ENCODE measurements around the gene WIPF3.
"Not testable (repeated sequence)": the region's sequence is repeated elsewhere in the genome, so short reads cannot be mapped to it uniquely, and the experiment has no call there.

Gene WIPF3

DNA sequence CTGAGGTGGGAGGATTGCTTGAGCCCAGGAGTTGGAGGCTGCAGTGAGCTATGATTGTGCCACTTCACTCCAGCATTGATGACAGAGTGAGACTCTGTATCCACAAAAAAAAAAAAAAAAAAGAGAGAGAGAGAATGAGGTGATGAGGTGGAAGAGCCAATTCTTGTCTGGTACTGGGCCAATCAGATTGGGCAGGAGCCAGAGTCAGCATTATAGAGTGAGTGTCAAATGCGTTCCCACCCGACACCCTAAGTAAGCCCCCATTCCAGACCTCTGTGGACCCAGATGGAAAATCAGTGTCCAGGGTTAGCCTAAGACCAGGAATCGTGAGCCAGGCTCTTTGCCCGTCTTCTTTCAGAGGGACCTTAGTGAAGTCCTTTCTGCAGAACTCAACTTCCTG is 83.9 kb downstream of the WIPF3 start (continued):
- TF ChIP-seq PPARA (CRISPR knock-in tag; IDR thresholded peaks at IDR 0.05; ENCODE audit: borderline replicate concordance) (no peak), BACH2 (CRISPR knock-in tag; IDR thresholded peaks at IDR 0.05; ENCODE audit: borderline replicate concordance) (no peak), GLIS3 (CRISPR knock-in tag; IDR thresholded peaks at IDR 0.05) (no peak)
- TF ChIP-seq, protein P1, sequence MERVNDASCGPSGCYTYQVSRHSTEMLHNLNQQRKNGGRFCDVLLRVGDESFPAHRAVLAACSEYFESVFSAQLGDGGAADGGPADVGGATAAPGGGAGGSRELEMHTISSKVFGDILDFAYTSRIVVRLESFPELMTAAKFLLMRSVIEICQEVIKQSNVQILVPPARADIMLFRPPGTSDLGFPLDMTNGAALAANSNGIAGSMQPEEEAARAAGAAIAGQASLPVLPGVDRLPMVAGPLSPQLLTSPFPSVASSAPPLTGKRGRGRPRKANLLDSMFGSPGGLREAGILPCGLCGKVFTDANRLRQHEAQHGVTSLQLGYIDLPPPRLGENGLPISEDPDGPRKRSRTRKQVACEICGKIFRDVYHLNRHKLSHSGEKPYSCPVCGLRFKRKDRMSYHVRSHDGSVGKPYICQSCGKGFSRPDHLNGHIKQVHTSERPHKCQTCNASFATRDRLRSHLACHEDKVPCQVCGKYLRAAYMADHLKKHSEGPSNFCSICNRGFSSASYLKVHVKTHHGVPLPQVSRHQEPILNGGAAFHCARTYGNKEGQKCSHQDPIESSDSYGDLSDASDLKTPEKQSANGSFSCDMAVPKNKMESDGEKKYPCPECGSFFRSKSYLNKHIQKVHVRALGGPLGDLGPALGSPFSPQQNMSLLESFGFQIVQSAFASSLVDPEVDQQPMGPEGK (CRISPR knock-in tag; IDR thresholded peaks at IDR 0.05; ENCODE audit: borderline replicate concordance) = no peak

DNA sequence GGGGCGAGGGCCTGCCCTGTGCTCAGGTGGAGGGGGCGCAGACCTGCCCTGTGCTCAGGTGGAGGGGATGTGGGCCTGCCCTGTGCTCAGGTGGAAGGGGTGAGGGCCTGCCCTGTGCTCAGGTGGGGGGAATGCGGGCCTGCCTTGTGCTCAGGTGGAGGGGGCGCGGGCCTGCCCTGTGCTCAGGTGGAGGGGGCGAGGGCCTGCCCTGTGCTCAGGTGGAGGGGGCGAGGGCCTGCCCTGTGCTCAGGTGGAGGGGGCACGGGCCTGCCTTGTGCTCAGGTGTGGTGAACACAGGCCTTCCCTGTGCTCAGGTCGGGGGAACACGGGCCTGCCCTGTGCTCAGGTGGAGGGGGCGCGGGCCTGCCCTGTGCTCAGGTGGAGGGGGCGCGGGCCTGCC is 84.5 kb downstream of the WIPF3 start:
- not testable (repeated sequence) for ATAC-seq

DNA sequence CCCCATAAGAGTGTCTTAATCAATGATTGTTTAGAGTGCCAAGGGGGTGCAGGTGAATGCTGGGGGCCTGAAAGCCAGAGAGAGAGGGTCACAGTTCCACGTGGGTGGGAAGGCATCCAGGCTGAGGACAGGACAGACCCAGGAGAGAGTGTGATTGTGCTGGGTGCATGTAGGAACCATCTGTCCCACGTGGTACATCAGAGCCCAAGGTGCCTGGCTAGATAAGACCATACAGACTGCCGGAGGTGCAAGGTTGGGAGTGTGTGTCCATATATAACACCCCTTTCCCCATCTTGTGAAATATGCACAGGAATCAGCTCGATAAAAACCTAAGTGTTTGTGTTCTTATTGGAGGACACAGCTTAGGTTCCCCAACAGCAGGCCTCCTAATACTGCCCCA is 85.5 kb downstream of the WIPF3 start:
- ATAC-seq = no peak
- TF ChIP-seq ARNTL (CRISPR knock-in tag; IDR thresholded peaks at IDR 0.05; ENCODE audit: borderline replicate concordance, low read depth) (no peak), TOX (CRISPR knock-in tag; IDR thresholded peaks at IDR 0.05; ENCODE audit: borderline replicate concordance) (no peak), CSDC2 (CRISPR knock-in tag; IDR thresholded peaks at IDR 0.05) (no peak), SNAI2 (CRISPR knock-in tag; IDR thresholded peaks at IDR 0.05) (no peak), ZFP30 (CRISPR knock-in tag; IDR thresholded peaks at IDR 0.05) (no peak), GLIS3 (CRISPR knock-in tag; IDR thresholded peaks at IDR 0.05) (no peak), ZNF70 (CRISPR knock-in tag; IDR thresholded peaks at IDR 0.05) (no peak), ZNF565 (CRISPR knock-in tag; conservative IDR thresholded peaks at IDR 0.05; ENCODE audit: low read depth) (no peak), RARB (CRISPR knock-in tag; IDR thresholded peaks at IDR 0.05) (no peak), ISL1 (CRISPR knock-in tag; IDR thresholded peaks at IDR 0.05) (no peak), ESRRG (CRISPR knock-in tag; IDR thresholded peaks at IDR 0.05) (no peak), ZC3H10 (CRISPR knock-in tag; IDR thresholded peaks at IDR 0.05) (no peak), TCF4 (CRISPR knock-in tag; IDR thresholded peaks at IDR 0.05; ENCODE audit: borderline replicate concordance) (no peak), ZFP3 (CRISPR knock-in tag; IDR thresholded peaks at IDR 0.05) (no peak)
- TF ChIP-seq, protein P2, sequence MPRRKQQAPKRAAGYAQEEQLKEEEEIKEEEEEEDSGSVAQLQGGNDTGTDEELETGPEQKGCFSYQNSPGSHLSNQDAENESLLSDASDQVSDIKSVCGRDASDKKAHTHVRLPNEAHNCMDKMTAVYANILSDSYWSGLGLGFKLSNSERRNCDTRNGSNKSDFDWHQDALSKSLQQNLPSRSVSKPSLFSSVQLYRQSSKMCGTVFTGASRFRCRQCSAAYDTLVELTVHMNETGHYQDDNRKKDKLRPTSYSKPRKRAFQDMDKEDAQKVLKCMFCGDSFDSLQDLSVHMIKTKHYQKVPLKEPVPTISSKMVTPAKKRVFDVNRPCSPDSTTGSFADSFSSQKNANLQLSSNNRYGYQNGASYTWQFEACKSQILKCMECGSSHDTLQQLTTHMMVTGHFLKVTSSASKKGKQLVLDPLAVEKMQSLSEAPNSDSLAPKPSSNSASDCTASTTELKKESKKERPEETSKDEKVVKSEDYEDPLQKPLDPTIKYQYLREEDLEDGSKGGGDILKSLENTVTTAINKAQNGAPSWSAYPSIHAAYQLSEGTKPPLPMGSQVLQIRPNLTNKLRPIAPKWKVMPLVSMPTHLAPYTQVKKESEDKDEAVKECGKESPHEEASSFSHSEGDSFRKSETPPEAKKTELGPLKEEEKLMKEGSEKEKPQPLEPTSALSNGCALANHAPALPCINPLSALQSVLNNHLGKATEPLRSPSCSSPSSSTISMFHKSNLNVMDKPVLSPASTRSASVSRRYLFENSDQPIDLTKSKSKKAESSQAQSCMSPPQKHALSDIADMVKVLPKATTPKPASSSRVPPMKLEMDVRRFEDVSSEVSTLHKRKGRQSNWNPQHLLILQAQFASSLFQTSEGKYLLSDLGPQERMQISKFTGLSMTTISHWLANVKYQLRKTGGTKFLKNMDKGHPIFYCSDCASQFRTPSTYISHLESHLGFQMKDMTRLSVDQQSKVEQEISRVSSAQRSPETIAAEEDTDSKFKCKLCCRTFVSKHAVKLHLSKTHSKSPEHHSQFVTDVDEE (CRISPR knock-in tag; IDR thresholded peaks at IDR 0.05) = no peak
- TF ChIP-seq, protein P1 (CRISPR knock-in tag; IDR thresholded peaks at IDR 0.05; ENCODE audit: borderline replicate concordance) = no peak
- TF ChIP-seq, protein P3, sequence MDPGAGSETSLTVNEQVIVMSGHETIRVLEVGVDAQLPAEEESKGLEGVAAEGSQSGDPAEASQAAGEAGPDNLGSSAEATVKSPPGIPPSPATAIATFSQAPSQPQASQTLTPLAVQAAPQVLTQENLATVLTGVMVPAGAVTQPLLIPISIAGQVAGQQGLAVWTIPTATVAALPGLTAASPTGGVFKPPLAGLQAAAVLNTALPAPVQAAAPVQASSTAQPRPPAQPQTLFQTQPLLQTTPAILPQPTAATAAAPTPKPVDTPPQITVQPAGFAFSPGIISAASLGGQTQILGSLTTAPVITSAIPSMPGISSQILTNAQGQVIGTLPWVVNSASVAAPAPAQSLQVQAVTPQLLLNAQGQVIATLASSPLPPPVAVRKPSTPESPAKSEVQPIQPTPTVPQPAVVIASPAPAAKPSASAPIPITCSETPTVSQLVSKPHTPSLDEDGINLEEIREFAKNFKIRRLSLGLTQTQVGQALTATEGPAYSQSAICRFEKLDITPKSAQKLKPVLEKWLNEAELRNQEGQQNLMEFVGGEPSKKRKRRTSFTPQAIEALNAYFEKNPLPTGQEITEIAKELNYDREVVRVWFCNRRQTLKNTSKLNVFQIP (CRISPR knock-in tag; IDR thresholded peaks at IDR 0.05; ENCODE audit: borderline replicate concordance, low read depth) = no peak

DNA sequence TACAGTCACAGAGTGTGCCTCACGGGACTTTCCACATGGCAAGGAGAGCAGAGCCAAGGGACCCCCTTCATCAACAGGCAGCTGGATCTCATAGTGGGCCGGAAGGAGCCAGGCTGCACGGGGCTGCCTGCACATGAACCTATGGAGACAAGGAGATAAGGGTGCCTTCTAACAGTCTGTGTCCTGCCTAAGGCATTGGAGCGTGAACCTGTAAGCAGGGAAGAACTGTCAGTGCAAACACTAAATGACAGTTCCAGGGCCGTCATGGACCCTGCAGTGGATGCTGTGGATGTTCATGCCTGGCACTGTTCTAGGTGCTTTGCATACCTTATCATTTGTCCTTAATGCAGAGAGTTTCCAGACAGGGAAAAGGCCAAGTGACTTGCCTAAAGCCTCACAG is 85.9 kb downstream of the WIPF3 start:
- TF ChIP-seq GLIS3 (CRISPR knock-in tag; IDR thresholded peaks at IDR 0.05) (no peak), ZNF70 (CRISPR knock-in tag; IDR thresholded peaks at IDR 0.05) (no peak), ZNF8 (CRISPR knock-in tag; IDR thresholded peaks at IDR 0.05) (no peak), ARNTL (CRISPR knock-in tag; IDR thresholded peaks at IDR 0.05; ENCODE audit: borderline replicate concordance, low read depth) (no peak), OSR1 (CRISPR knock-in tag; IDR thresholded peaks at IDR 0.05) (no peak)
- TF ChIP-seq, protein P4, sequence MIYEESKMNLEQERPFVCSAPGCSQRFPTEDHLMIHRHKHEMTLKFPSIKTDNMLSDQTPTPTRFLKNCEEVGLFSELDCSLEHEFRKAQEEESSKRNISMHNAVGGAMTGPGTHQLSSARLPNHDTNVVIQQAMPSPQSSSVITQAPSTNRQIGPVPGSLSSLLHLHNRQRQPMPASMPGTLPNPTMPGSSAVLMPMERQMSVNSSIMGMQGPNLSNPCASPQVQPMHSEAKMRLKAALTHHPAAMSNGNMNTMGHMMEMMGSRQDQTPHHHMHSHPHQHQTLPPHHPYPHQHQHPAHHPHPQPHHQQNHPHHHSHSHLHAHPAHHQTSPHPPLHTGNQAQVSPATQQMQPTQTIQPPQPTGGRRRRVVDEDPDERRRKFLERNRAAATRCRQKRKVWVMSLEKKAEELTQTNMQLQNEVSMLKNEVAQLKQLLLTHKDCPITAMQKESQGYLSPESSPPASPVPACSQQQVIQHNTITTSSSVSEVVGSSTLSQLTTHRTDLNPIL (CRISPR knock-in tag; IDR thresholded peaks at IDR 0.05; ENCODE audit: low read depth) = no peak
- TF ChIP-seq, protein P1 (CRISPR knock-in tag; IDR thresholded peaks at IDR 0.05; ENCODE audit: borderline replicate concordance) = no peak
- TF ChIP-seq, protein P3 (CRISPR knock-in tag; IDR thresholded peaks at IDR 0.05; ENCODE audit: borderline replicate concordance, low read depth) = no peak
- ATAC-seq = no peak

All from SK-N-SH treated with all-trans-retinoic acid at 6 μM for 48 hours (cell line).